ENCODE measurements around the gene TMEM120B. TPM values are rescaled to one million over a fixed set of nuclear protein-coding genes. Genes with fewer than 3 reads are reported as not detected.
A peak's percentile ranks its signal among the peaks of the same experiment; 100 is the strongest.

The TMEM120B gene
- total RNA-seq, 1 donor: 8.3 TPM

DNA sequence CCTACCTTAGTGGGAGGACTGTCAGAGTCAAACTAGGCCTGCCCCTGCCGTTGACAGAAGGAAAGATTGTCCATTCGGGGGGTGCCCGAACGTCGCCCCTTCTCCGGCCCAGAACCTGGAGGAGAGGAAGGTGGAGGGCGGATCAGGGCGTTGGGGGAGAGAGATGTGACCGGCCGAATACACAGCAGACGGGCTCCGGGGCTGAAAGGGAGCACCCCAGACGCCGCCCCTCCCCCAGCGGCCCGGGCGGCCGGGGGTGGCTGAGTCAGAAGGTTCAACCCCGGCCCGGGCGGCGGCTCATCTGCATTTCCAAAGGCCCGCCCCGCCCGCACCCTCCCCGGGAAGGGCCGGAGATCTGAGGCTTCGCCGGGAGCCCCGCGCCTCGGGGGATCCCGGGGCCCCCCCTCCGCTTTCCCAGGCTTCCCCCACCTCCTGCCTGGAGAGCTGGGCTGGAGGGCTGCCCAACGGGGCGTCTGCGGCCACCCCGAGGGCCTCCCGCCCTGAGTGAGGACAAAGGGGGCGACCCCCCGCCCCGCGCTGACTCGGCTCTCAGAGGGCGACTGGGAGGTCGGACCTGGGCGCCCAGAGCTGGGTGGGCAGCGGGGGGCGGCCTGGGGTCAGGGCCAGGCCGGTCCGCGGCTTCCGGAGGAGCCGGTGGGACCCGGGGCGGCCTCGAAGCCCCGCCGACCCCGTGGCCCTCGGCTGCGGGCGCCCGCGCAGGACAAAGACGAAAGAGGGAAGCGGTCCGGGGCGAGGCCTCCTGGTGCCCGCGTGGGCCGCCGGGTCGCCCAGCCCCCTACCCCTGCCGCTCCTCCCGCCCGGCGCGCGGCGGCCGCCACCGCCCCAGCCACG is 87.5 kb downstream of the TMEM120B start:
- TF ChIP-seq, protein P1, sequence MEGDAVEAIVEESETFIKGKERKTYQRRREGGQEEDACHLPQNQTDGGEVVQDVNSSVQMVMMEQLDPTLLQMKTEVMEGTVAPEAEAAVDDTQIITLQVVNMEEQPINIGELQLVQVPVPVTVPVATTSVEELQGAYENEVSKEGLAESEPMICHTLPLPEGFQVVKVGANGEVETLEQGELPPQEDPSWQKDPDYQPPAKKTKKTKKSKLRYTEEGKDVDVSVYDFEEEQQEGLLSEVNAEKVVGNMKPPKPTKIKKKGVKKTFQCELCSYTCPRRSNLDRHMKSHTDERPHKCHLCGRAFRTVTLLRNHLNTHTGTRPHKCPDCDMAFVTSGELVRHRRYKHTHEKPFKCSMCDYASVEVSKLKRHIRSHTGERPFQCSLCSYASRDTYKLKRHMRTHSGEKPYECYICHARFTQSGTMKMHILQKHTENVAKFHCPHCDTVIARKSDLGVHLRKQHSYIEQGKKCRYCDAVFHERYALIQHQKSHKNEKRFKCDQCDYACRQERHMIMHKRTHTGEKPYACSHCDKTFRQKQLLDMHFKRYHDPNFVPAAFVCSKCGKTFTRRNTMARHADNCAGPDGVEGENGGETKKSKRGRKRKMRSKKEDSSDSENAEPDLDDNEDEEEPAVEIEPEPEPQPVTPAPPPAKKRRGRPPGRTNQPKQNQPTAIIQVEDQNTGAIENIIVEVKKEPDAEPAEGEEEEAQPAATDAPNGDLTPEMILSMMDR (IDR thresholded peaks at IDR 0.05; ENCODE audit: extremely low read depth, low read depth, low read length): no peak
- Histone ChIP-seq H2AFZ (ENCODE audit: low read length) (peak overlapping the region; percentile 24), H3K79me2 (ENCODE audit: insufficient read depth, low read length) (peaks cover 59% of the 10 kb centered on the region)

DNA sequence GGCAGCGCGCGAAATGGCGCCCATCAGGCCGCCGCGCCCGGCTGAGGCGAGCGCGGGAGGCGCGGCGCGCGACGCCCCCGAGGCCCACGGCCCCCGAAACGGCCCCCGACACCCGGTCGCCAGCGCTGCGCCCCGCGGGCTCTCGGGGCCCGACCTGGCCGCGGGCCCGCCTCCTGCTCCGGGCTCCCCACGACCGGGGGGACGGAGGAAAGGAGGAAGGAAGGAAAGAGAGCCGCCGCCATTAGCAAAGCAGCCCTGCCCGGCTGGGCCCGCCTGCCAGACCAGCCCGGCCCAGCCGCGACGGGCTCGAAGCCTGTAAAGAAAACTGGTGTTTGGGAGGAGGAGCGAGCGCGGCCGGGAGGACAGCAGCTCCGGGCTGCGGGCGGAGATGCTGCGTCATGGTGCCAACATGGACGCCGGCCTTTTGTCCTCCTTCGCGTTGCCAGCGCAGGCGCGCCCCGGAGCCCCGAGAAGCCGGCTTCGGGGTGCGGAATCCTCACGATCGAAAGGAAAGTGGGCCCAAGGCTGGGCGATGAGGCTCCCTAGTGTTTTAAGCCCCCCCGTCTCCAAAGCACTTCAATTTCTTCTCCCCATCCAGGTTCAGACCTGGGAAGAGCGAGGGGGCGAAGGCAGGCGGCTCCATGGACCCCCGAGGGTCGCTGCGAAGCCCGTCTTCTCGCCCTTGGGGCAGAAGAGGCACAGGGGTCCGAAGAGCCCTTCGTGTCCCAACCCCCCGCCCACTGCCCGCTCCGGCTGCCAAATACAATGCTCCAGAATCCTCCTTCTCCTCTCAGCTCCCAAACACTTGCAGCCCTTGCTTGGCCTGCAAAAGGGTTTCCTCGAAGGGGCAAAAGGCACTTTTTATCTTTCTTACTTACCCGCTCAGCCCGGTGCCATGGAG is 88.4 kb downstream of the TMEM120B start:
- H2AFZ ChIP-seq (ENCODE audit: low read length): peak overlapping the region; percentile 40
- H3K36me3 ChIP-seq (ENCODE audit: insufficient read depth, low read length): no peaks in the 10 kb centered on the region
- peaks cover 58% of the 10 kb centered on the region for H3K79me2 ChIP-seq (ENCODE audit: insufficient read depth, low read length)
- H3K4me3 ChIP-seq (ENCODE audit: insufficient read depth, low read length): peak overlapping the region; percentile 86
- peaks cover 23% of the 10 kb centered on the region for H4K20me1 ChIP-seq (ENCODE audit: insufficient read depth, low read length)
- peak; percentile 98 for DNase-seq (ENCODE audit: insufficient read length, low spot score, missing footprints)
- no peaks in the 10 kb centered on the region for H3K27me3 ChIP-seq (ENCODE audit: insufficient read depth, low read length)
- H3K4me1 ChIP-seq (ENCODE audit: insufficient read depth, low read length): peaks cover 50% of the 10 kb centered on the region
- peak overlapping the region; percentile 99 for H3K27ac ChIP-seq (ENCODE audit: low read depth, low read length)
- H3K4me2 ChIP-seq (ENCODE audit: insufficient read depth, low read length): peak overlapping the region; percentile 83
- no peaks in the 10 kb centered on the region for H3K9me3 ChIP-seq (ENCODE audit: low read depth, low read length)
- TF ChIP-seq, protein P1 (IDR thresholded peaks at IDR 0.05; ENCODE audit: extremely low read depth, low read depth, low read length): no peak

More for the DNA sequence above, 87.5 kb downstream of the TMEM120B start:
- peak overlapping the region; percentile 86 for H3K4me3 ChIP-seq (ENCODE audit: insufficient read depth, low read length)
- peaks cover 47% of the 10 kb centered on the region for H3K4me1 ChIP-seq (ENCODE audit: insufficient read depth, low read length)
- H3K4me2 ChIP-seq (ENCODE audit: insufficient read depth, low read length): peak overlapping the region; percentile 77
- no peaks in the 10 kb centered on the region for H3K27me3 ChIP-seq (ENCODE audit: insufficient read depth, low read length)
- H3K9me3 ChIP-seq (ENCODE audit: low read depth, low read length): no peaks in the 10 kb centered on the region
- peaks cover 20% of the 10 kb centered on the region for H4K20me1 ChIP-seq (ENCODE audit: insufficient read depth, low read length)
- DNase-seq (ENCODE audit: insufficient read length, low spot score, missing footprints): peak; percentile 100
- no peaks in the 10 kb centered on the region for H3K36me3 ChIP-seq (ENCODE audit: insufficient read depth, low read length)
- peak overlapping the region; percentile 99 for H3K27ac ChIP-seq (ENCODE audit: low read depth, low read length)

DNA sequence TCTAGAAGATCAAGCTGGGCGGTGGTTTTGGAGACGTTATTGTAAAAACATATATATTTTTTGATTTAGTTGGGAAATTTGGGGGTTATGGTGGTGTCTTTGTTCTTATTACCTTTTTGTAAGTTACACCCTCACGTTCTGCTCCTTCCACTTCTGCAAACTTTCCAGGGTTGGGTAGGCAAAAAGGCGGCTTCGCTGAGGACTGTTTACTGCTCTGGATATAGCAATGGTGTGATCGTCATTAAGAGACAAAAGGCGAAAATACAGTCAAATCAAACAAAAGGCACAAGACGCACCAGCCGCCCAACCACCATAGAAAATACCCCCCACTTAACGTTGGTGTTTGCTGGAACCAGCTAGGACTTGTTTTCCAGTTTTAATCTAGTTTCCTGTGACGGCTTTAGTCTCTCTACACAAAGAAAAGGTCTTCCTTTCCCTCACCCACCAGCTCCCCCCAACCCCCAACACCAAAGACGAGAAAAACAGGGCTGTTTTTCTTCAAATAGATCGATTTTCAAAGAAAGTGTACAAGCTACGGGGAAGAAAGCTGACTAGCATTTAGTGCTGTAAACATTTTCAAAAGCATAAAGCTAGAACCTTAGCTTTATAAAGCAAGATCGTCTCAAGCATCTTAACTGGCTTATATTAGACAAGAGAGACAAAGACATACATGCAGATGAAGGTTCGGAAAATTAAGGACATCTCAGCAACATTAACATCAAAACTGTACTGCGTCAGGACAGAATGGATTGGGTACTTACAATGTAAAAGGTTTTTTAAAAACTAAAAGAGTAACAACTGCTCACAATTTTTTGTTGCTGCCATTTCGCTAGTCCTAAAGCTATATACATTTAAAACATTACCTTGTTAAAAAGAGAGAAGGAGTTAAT is 89.3 kb downstream of the TMEM120B start:
- H3K79me2 ChIP-seq (ENCODE audit: insufficient read depth, low read length): peaks cover 60% of the 10 kb centered on the region
- peak overlapping the region; percentile 99 for H3K27ac ChIP-seq (ENCODE audit: low read depth, low read length)
- no peaks in the 10 kb centered on the region for H3K9me3 ChIP-seq (ENCODE audit: low read depth, low read length)
- H2AFZ ChIP-seq (ENCODE audit: low read length): no peak overlapping the region
- no peaks in the 10 kb centered on the region for H3K27me3 ChIP-seq (ENCODE audit: insufficient read depth, low read length)
- H3K4me3 ChIP-seq (ENCODE audit: insufficient read depth, low read length): peak overlapping the region; percentile 86
- peak; percentile 83 for DNase-seq (ENCODE audit: insufficient read length, low spot score, missing footprints)
- H3K4me2 ChIP-seq (ENCODE audit: insufficient read depth, low read length): peak overlapping the region; percentile 83
- H4K20me1 ChIP-seq (ENCODE audit: insufficient read depth, low read length): peaks cover 28% of the 10 kb centered on the region
- H3K36me3 ChIP-seq (ENCODE audit: insufficient read depth, low read length): no peaks in the 10 kb centered on the region
- H3K4me1 ChIP-seq (ENCODE audit: insufficient read depth, low read length): peaks cover 56% of the 10 kb centered on the region
- TF ChIP-seq, protein P1 (IDR thresholded peaks at IDR 0.05; ENCODE audit: extremely low read depth, low read depth, low read length): no peak

Data from osteoblast (primary cell).